Renal pelvis (tissue), 4 donors: Measurements from ENCODE around the gene CTIF. TPM values are rescaled to one million over a fixed set of nuclear protein-coding genes. Genes with fewer than 3 reads are reported as not detected.
"Not testable (repeated sequence)": the region's sequence is repeated elsewhere in the genome, so short reads cannot be mapped to it uniquely, and the experiment has no call there.

Experiments used
- DNase-seq: peaks from one replicate; pipeline ENCODE4 v3.0.0-alpha.2; 2013
- polyA plus RNA-seq, 3 donors: library from polyadenylated mRNA; unstranded; fragments of 120-200 nt; gene quantifications; one replicate each; pipeline ENCODE4 v1.2.1, GENCODE V29; 2013; ENCODE audit not compliant: insufficient read length in 3 of 3

The CTIF gene
- polyA plus RNA-seq, 3 donors: 21.1 to 23.7 (median 22.9) TPM

DNA sequence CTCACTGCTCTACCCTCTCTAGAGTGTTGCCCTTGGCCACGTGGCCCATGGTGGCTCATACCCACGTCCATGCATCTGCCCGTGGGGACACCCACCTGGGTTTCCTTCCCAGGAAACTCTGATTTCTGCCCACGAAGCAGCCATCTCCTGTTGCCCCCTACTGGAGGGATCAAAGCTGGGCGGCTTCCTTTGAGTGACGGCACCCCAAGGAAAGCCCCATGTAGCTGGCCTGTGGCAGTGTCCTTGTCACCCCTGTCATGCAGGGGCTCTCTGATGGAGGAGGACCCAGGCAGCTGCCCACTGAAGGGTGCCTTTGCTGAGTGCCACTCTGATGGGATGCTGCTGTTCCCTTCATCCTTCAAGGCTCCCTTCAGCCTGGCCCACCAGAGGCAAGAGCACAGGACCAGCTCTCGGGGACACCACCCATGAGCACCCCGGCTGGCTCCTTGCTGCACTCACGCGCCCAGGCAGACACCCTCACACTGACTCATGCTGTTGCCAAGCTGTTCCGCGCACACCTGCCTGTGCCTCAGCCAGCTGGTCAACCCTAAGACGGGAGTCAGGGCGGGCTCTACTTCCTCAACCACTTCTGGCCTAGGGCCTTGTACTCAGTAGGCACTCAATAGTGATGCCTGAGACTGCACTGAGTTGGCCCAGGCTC, 101.1 kb downstream of the CTIF start:
- no peak for DNase-seq

DNA sequence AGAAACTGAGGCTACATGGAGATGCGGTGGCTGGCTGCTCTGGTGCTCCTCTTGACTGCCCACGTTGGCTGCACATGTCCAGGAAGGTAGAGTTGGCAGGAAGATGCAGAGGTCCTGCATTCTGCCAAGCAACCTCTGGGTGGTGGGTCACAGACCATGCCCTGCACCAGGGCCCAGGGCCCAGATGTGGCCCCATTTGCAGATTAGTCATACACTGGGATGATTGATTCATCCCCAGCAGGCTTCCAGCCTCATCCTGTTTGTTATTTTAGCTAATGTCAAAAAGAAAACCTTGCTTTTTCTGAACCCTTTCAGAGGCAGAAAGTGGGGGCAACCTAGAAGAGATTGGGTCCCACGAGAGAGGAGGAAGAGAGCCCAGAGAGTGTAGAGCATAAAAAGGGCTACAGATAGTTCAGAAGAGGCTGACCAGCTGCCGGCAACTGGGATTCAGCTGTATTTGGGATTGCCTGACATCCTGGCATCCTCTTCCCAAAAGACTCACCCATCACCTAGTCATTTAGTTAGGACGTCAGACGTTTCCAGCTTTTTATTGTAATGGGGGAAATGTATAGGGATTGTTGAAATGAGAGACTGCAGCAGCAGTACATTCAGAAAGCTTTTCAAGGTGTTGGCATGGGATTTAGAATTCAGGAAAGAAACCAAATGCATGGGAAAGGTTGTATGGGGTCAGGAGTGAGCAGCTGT, 101.9 kb downstream of the CTIF start:
- no peak for DNase-seq

DNA sequence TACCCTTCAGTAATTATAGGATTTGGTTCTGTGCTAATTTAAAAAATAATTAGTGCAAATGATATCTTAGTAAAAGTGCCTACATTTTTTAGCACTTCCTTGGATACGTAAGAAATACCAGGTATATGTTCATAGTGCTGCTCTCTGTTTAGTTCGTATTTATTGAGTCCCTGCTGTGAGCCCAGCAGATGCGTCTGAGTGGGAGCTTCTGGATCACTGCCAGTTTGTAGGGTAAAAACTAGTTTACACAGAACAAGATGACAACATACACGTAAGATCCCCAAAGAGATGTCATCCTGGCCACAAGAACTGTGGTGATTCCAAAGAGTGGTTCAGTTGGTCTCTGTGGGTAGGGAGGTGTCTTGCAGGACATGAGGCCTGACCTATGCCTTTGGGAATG, 103.2 kb downstream of the CTIF start:
- no peak for DNase-seq

DNA sequence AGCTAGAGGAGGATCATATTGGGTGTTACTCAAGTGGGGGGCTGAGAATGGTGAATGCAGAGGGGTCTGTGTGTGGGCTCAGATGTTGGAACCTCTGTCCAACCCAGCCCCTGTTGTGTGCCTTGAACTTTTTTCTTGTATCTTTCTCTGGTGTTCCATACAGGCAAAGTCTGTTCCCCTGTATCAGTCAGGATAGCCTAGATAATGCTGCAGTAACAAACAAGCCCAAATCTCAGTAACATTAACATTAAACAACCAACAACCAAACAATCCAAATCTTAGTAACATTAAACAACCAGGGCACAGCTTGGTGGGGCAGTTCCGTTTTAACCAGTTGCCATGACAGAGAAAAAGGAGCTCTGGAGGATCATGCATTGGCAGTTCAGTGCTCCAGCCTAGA, 103.7 kb downstream of the CTIF start:
- DNase-seq: no peak

DNA sequence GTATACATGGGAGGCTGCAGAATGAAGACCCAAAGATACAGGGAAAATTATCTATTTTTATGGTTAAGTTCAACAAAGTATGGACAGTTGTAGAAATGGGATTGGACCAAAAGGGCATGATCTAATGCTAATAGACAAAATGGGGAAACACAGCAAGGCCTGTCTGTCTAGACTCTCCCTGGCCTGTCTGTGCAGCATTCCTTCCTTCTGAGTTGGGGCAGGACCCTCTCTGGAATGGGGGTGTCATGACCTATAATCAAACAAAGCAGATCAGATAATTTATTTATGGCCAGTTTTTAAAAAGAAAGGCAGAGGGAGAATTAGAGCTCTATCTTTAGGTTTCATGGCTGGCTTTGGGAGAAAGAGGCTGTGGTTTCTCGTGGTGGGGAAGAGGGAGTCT, 104.4 kb downstream of the CTIF start:
- DNase-seq: no peak

DNA sequence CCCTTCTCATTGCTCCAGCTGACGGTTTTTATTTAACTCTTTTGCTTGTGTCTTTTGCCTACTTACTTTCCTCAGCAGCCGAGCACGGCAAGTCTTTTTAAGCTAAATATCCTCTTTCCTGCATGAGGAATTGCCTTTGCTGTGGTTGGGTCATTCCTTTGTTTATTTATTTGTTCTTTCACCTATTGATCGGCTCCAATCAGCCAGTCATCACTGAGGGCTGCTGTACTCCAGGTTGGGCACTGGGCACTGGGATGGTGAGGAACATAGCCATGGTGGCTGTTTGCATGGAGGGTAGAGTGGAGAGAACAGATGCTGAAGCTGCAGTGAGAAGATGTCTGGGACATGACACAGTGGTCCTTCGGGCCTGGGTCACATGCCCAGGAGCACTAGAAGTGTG, 105.2 kb downstream of the CTIF start:
- DNase-seq: no peak

DNA sequence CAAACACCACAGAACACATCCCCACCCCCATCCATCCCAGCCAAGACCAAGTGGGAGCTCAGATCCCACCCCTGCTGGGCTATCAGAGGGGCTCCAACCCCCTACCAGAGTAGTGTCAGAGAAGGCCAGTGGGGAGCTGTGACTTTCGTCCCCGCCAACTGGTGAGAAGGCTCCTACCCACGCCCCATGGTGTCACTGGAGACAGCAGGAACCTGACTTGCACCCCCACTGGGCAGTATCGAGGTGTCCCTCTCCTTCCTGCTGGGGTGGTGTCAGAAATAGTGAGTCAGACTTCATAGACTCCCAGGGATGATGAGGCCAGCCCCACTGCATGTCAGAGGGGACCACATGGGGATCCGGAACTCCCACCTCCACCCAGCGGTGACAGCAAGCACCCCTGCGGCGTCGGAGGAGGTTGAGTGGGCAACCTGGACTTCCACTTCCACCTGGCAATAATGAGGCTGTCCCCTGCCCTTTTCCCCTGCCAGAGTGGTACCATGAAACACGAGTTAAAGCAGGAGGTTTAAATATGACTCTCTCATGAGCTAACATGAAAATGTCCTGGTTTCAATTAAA, 106.7 kb downstream of the CTIF start:
- DNase-seq: no peak

DNA sequence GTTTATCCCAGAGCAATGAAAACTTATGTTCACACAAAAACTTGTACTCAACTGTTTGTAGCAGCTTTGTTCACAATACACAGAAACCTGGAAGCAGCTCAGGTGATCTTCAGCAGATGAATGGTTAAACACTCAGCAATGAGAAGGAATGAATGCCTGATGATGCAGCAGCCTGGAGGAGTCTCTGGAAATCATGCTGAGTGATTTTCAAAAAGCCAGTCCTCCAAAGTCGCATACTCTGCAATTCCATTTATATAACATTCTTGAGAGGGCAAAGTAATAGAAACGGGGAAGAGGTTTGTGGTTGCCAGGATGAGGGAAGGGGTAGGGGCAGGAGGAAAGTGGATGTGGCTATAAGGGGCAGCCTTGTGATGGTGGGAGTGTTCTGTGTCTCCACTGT, 108.1 kb downstream of the CTIF start:
- DNase-seq: no peak

DNA sequence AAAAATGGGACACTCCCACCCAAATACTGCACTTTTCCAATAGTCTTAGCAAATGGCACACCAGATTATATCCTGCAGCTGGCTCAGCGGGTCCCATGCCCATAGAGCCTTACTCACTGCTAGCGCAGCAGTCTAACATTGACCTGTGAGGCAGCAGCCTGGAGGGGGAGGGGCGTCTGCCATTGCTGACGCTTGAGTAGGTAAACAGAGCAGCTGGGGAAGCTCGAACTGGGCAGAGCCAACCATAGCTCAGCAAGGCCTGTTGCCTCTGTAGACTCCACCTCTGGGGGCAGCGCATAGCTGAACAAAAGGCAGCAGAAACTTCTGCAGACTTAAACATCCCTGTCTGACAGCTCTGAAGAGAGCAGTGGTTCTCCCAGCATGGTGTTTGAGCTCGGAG, 110.4 kb downstream of the CTIF start:
- DNase-seq: no peak

DNA sequence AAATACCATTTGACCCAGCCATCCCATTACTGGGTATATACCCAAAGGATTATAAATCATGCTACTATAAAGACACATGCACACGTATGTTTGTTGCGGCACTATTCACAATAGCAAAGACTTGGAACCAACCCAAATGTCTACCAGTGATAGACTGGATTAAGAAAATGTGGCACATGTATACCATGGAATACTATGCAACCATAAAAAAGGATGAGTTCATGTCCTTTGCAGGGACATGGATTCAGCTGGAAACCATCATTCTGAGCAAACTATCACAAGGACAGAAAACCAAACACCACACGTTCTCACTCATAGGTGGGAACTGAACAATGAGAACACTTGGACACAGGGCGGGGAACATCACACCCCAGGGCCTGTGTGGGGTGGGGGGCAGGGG, 115.8 kb downstream of the CTIF start:
- DNase-seq: not testable (repeated sequence)

DNA sequence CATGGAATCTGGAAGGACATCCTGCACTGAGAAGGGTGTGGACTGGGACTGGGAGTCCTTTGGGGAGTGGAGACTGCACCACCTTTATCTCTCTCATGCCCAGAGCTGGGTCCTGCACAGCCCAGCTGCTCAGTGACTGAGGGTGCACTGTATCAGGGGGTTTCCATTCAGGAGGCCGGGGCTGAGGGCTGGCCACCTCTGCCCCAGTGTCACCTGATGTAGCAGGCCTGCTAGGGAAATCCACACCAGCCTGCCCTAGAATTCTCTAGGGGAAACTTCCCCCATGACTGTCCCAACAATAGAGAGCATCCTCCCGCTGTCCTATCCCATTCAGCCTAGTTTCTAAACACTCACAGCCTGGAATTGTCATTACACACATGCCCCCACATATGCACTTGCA, 116.7 kb downstream of the CTIF start:
- no peak for DNase-seq

DNA sequence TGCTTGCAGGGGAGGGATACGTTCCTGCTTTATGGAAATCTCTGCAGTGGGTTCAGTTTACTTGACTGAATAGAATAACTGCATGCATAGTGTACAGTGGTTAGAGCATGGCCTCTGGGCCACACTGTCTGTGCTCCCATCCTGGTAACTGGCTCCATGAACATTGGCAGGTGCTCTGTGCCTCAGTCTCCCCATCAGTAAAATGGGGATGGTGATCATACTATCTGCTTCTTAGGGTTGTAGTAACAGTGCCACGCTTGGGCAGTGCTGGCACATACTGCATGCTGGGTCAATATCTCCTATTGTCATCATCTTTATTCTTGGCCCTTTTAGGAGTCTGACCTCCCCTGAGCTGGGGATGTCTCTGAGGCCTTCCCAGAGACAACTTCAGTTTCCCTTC, 117.3 kb downstream of the CTIF start:
- DNase-seq: no peak

DNA sequence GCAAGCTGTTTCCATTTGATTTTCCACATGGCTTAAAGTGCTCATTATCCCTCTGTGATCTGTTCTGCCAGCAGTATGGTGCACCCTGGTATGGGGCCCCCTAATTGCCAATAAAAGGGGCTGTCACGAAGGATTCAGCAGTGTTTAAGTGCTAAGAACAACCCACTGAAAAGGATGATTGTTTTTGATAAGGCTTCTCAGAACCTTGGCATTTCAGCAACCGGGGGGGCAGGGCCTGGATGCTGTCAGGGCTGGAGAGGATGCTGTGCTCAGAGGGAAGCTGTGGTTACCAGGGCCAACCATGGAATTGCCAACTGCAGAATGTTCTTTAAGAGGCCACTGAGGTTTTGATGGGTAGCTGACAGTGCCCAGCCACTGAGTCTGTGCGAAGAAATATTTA, 117.8 kb downstream of the CTIF start:
- no peak for DNase-seq

DNA sequence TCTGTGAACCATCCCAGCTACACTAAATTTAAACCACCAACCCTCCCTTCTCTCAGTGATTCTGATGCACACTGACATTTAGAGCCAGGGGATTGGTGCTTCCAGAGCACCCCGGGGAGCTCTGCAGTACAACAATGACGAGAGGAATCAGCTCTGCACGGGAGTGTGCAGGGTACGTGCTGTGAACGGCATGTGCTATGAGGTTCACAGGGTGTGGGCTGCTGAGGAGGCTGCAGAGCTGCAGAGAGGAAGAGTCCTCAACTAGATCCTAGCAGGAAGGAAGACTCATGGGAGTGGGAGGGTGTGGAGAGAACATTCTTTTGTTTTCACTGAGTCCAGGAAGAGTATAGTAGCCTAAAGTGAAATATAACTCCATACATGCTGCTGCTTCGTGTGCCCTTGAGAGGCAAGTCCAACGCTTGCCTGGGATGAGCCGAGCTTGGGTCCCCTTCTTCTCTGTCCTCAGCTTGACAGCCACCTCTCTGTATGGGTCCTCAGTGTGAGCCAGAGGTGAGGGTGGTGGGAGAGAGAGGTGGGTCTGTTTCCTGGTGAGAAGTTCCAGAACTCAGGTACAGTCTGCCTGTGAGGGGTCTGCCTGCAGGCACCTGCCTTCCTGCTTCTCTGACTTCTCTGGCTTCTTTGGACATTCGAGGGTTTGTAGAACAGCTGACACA, 118.8 kb downstream of the CTIF start:
- DNase-seq: no peak

DNA sequence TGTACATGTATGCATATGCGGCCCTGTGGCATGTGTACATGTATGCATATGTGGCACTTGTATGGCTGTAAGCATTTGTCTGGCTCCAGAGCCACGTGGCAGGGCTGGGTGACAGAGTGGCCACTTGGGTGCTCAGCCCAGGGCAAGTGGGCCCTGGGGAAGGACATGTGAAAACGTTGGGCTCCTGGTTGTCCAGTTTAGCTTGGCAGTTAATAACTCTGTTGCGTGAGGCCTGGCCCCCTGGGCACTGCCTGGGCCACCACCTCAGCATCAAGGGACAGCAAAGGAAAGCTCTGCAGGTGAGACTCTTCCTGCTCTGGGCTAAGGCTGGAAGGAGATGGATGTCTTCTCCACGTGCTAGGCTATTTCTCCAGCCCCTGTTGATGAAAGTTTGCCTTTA, 119.9 kb downstream of the CTIF start:
- no peak for DNase-seq

DNA sequence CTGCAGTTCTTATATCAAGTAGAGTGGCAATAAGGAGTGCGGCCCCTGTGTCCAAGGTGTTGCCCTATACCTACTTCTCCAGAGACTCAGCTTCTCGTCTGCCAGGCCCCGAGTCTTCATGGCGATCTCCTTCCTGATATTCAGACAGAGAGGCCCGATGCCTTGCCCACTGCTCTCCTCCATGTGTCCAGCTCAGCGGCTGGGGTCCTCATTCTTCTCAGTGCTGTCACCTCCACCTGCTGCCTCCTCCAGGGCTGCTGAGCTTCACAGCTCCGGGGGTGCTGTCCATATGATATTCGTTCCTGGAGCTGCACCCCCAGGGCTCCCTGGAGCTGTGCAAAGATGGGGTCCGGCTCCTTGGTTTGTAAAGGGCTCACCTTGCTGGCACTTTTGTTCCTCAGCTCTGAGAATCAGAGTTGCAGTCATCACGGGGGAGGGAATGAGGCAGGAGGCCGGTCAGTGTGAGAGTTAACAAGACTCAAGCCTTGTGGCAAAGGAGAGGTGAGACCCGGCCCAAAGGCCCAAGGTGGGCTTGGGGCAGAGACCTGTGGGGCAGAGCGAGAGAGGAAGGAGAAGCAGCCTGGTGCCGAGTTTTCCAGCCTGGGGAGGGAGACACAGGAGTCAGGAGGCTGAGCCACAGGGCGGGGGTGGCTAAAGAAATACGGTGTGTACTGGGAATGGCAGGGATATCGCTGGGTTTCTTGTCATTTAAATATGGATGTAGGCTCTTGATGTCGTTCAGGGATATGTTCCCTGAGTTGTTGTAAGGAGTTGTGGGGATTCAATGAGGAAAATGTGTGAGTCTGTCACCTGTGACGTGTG, 120.6 kb downstream of the CTIF start:
- DNase-seq: no peak

DNA sequence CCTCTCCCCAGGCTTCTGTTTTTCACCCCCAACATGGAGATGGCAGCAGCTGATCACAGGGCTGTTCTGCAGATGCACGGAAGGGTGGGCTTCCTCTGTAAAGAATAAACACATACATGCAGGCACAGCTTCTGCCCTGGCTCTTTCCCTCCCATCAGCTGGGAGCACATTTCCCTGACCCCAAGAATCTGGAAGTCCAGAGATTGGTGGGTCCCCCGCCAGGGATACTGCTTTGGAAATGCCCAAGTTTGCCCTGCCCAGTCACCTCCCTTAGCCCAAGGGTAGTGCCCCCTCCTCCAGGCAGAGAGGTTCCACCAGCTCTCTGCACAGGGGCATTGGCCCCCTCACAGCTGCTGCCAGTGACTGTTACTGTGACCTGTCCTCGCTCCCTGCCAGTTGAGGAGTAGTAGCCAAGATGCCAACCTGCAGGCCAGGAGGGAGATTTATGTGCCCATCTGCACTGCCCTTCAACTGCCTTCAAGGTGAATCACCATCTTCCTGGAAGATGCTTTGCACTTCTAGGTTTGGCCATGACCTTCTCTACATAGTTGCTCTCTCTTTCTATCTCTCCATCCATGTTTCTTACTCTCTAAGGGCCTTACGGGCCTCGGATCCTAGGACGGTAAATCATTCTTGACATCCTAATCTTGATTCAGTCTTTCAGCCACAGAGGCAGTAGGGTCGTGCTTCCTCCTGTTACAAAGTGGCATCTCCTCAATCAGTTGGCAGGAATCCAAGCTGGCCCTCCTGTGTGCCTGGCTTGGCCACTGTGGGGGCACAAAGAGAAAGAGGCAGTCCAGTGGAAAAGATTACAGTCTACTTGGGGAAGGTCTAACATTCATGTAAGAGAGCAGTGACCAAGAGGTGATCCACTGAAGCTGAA, 121.8 kb downstream of the CTIF start:
- no peak for DNase-seq

DNA sequence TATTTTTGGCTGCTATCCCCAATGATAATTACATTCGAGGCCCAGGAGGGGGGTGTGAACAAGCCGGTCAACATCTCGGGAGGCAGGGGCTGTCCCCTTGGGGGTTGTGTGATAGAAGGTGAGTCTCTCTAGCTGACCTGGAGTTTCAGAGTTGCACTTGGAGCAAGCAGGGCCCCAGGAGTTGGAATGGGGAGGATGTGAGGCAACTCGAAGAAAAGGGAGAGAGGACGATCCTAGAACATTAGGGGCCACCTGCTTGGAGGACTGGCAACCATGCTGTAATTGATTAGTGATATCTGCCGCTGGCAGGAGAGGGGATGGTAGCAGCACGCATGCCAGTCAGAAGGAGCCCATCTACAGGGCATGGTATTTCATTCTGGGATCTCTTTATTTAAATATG, 122.6 kb downstream of the CTIF start:
- no peak for DNase-seq

DNA sequence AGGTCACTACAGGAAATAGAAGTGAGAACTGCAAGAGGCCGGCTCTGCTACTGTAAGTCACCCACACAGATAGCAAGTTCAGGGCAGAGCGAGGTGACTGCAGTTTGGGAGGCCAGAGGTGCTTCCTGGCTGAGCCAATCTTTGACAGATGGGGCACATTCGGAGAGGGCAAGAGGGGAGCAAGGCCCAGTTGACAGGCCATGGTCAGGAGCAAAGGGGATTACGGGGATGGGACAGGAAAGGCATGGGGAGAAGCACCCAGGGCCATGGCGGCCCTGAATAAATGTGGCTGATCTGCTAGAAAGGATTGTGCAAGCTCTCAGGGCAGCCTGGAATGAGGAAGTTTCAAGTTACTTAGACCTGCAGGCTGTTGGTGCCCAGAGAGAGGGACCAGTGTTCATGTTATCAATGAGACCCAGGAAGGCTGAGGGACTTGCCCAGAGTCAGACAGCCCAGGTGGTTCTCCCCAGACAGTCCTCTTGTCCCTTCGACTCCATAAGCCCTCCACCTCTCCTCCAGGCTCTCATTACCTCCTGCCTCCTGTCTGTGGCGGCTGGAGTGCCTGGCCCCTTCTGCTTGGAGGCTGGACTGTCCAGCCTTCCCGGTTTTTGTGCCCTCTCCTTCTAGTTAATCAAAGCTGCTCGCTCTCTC, 123.3 kb downstream of the CTIF start:
- DNase-seq: no peak

DNA sequence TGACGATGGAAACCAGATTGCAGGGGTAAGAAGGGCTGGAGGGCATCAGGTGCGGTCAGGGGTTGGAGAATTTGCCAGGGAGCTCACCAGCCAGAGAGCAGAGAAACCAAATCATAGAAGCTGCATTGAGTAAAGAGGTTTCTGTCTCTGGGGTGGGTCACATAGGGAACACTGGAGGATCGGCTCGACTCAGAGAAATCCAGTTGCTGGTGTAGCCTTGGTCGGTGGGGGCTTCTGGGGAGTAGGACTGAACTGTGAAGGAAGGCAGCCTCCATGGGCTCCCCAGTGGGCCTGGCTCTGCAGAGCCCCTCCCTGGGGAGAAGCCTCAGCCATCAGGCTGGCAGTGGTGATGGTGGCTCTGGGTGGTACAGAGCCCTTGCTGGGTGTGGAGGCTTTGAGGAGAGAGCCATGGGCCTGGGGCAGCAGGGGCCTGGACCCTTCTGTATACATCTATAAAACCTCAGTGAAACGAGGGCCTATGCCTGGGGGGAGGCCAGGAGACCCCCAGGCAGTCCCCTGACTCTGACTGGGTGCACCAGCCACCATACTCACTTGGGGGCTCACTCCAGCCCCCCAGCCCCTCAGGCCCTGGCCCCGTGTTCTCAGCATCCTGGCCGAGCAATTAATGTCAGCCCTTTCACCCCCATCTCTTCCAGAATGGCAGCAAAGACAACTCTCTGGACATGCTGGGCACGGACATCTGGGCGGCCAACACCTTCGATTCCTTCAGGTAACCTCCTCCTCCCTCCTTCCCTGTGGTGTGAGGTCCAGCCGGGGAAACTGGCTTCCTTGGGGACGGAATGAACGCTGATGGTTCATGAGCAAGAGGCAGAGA, 124.5 kb downstream of the CTIF start:
- DNase-seq: no peak
